ENCODE results near the gene SHB.

Gene SHB

GRCh38 chr9:38018241-38018957 is 50.6 kb downstream of the SHB start:
- no peak for TF ChIP-seq JUND (IDR thresholded peaks at IDR 0.05; ENCODE audit: low read depth)
- in situ Hi-C loops (cut with HindIII; ENCODE audit: low pct_unique_long_range_greater_than_20kb, low sequenced_read_pairs), result no loop called here
- DNase-seq (ENCODE audit: low read depth in 1 of 2, low spot score in 1 of 2), result no peak

GRCh38 chr9:38017885-38018186 is 51.2 kb downstream of the SHB start:
- in situ Hi-C loops (cut with HindIII; ENCODE audit: low pct_unique_long_range_greater_than_20kb, low sequenced_read_pairs), result no loop called here
- no peak for DNase-seq (ENCODE audit: low read depth in 1 of 2, low spot score in 1 of 2)
- no peak for TF ChIP-seq JUND (IDR thresholded peaks at IDR 0.05; ENCODE audit: low read depth)

GRCh38 chr9:38017149-38017884 is 51.7 kb downstream of the SHB start:
- in situ Hi-C loops (cut with HindIII; ENCODE audit: low pct_unique_long_range_greater_than_20kb, low sequenced_read_pairs), result no loop called here
- no peak for TF ChIP-seq JUND (IDR thresholded peaks at IDR 0.05; ENCODE audit: low read depth)
- DNase-seq (ENCODE audit: low read depth in 1 of 2, low spot score in 1 of 2), result peak; percentile 51 to 83

- DNase-seq (ENCODE audit: low read depth in 1 of 2, low spot score in 1 of 2), result no peak
- TF ChIP-seq JUND (IDR thresholded peaks at IDR 0.05; ENCODE audit: low read depth), result no peak
- in situ Hi-C loops (cut with HindIII; ENCODE audit: low pct_unique_long_range_greater_than_20kb, low sequenced_read_pairs), result no loop called here
Observed at GRCh38 chr9:38016375-38017135, 52.5 kb downstream of the SHB start.

- TF ChIP-seq JUND (IDR thresholded peaks at IDR 0.05; ENCODE audit: low read depth), result no peak
- no peak for DNase-seq (ENCODE audit: low read depth in 1 of 2, low spot score in 1 of 2)
- in situ Hi-C loops (cut with HindIII; ENCODE audit: low pct_unique_long_range_greater_than_20kb, low sequenced_read_pairs), result no loop called here
Observed at GRCh38 chr9:38015906-38016305, 53.1 kb downstream of the SHB start.

GRCh38 chr9:38015266-38015665 is 53.8 kb downstream of the SHB start:
- in situ Hi-C loops (cut with HindIII; ENCODE audit: low pct_unique_long_range_greater_than_20kb, low sequenced_read_pairs), result no loop called here
- DNase-seq (ENCODE audit: low read depth in 1 of 2, low spot score in 1 of 2), result no peak
- TF ChIP-seq JUND (IDR thresholded peaks at IDR 0.05; ENCODE audit: low read depth), result no peak

- no peak for DNase-seq (ENCODE audit: low read depth in 1 of 2, low spot score in 1 of 2)
- in situ Hi-C loops (cut with HindIII; ENCODE audit: low pct_unique_long_range_greater_than_20kb, low sequenced_read_pairs), result no loop called here
- TF ChIP-seq JUND (IDR thresholded peaks at IDR 0.05; ENCODE audit: low read depth), result no peak
Observed at GRCh38 chr9:38012767-38013450, 56.1 kb downstream of the SHB start.

- in situ Hi-C loops (cut with HindIII; ENCODE audit: low pct_unique_long_range_greater_than_20kb, low sequenced_read_pairs), result no loop called here
- no peak for TF ChIP-seq JUND (IDR thresholded peaks at IDR 0.05; ENCODE audit: low read depth)
- no peak for DNase-seq (ENCODE audit: low read depth in 1 of 2, low spot score in 1 of 2)
Observed at GRCh38 chr9:38011991-38012390, 57.0 kb downstream of the SHB start.

- no peak for DNase-seq (ENCODE audit: low read depth in 1 of 2, low spot score in 1 of 2)
- in situ Hi-C loops (cut with HindIII; ENCODE audit: low pct_unique_long_range_greater_than_20kb, low sequenced_read_pairs), result no loop called here
- TF ChIP-seq JUND (IDR thresholded peaks at IDR 0.05; ENCODE audit: low read depth), result no peak
Observed at GRCh38 chr9:38010918-38011704, 57.9 kb downstream of the SHB start.

- no peak for TF ChIP-seq JUND (IDR thresholded peaks at IDR 0.05; ENCODE audit: low read depth)
- DNase-seq (ENCODE audit: low read depth in 1 of 2, low spot score in 1 of 2), result no peak
- in situ Hi-C loops (cut with HindIII; ENCODE audit: low pct_unique_long_range_greater_than_20kb, low sequenced_read_pairs), result no loop called here
Observed at GRCh38 chr9:38009990-38010389, 59.0 kb downstream of the SHB start.

- TF ChIP-seq JUND (IDR thresholded peaks at IDR 0.05; ENCODE audit: low read depth), result no peak
- in situ Hi-C loops (cut with HindIII; ENCODE audit: low pct_unique_long_range_greater_than_20kb, low sequenced_read_pairs), result no loop called here
- DNase-seq (ENCODE audit: low read depth in 1 of 2, low spot score in 1 of 2), result no peak
Observed at GRCh38 chr9:38009035-38009501, 60.0 kb downstream of the SHB start.
